ENCODE data around the gene PCDH7.

DNA sequence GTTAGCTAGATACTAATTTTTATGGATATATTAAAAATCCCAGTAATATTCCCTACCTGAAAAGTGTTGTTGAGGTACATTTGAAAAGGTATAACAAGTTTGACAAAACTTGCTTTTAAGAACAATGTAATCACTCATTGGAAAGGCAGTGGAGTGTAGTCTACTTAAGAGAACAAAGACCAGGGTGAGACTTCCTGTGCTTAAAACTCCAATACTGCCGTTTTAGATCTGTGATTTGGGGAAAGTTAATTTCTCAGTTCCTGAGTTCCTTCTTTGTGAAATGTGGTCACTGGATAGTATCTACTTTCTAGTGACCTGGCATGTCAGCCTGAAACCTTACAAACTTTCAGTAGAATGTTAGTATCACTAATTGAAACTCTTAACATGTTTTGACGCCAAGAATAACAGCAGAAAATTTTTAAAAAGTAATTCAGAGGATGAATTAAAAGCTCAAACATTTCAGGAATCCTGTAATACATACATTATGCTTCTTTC is 56.8 kb downstream of the PCDH7 start:
- TF ChIP-seq CTCF (conservative IDR thresholded peaks at IDR 0.05) (no peak), EZH2 (IDR thresholded peaks at IDR 0.05; ENCODE audit: low read depth) (no peak)
